H1 (cell line): ENCODE data around the gene ZNF609. TPM values are rescaled to one million over a fixed set of nuclear protein-coding genes. Genes with fewer than 3 reads are reported as not detected.

ENCODE experiments used
- CTCF ChIA-PET: fragments of 300-600 bp; sonication (Branson Sonifier 250); formaldehyde crosslinking; loops from one replicate; lab custom pipeline; 2021; ENCODE audit not compliant: partially characterized antibody; lab: Charles Lee
- POLR2A ChIA-PET: fragments of 300-600 bp; sonication (Branson Sonifier 250); formaldehyde crosslinking; loops from one replicate; lab custom pipeline; 2021; ENCODE audit warnings: inconsistent platforms; ENCODE audit not compliant: partially characterized antibody; lab: Charles Lee
- DNase-seq, 2 experiments: peaks; one replicate each; pipeline versions ENCODE4 v3.0.0 to v3.0.0-alpha.2; 2010 to 2022; ENCODE audit warnings: low spot score in 2 of 2, low read depth in 1 of 2, mixed read lengths in 1 of 2
- FAIRE-seq: peaks from 2 replicates; lab custom pipeline; 2011; peaks lifted over from hg19 to GRCh38; lab: Jason Lieb, UNC
- H2AFZ ChIP-seq: 2 replicates; pipeline ENCODE4 v1.8.1; 2012; ENCODE audit warnings: low read length, inconsistent platforms
- H2AK5ac ChIP-seq: 2 replicates; pipeline ENCODE4 v1.6.1; 2013; ENCODE audit warnings: low read depth, low read length
- H2BK120ac ChIP-seq: replicated peaks from 2 replicates; pipeline ENCODE3; 2013; ENCODE audit warnings: low read depth, low read length, inconsistent platforms
- H2BK12ac ChIP-seq: 2 replicates; pipeline ENCODE4 v1.6.1; 2013; ENCODE audit warnings: low read depth, low read length
- H2BK15ac ChIP-seq: 2 replicates; pipeline ENCODE4 v1.6.1; 2013; ENCODE audit warnings: low read length
- H2BK20ac ChIP-seq: 2 replicates; pipeline ENCODE4 v1.6.1; 2013; ENCODE audit warnings: low read length
- H2BK5ac ChIP-seq: 2 replicates; pipeline ENCODE4 v1.6.1; 2013; ENCODE audit warnings: low read depth, low read length
- H3K14ac ChIP-seq: 2 replicates; pipeline ENCODE4 v1.6.1; 2013; ENCODE audit warnings: inconsistent platforms; ENCODE audit not compliant: insufficient read length
- H3K18ac ChIP-seq: 2 replicates; pipeline ENCODE4 v1.6.1; 2013; ENCODE audit warnings: low read length; ENCODE audit errors: extremely low read depth
- H3K23ac ChIP-seq: 2 replicates; pipeline ENCODE4 v1.6.1; 2013; ENCODE audit warnings: inconsistent platforms; ENCODE audit not compliant: insufficient read length
- H3K23me2 ChIP-seq: 2 replicates; pipeline ENCODE4 v1.6.1; 2013; ENCODE audit warnings: low read depth, low read length
- H3K27ac ChIP-seq: 2 replicates; pipeline ENCODE4 v1.6.1; 2011; ENCODE audit warnings: low read depth, low read length, inconsistent platforms
- H3K27me3 ChIP-seq, 4 experiments: replicated peaks in 1 of 4; 1 replicate in 1 of 4; 2 replicates in 3 of 4; pipeline versions ENCODE4 v1.6.1 to v1.8.1; 2011 to 2013; ENCODE audit warnings: low read length in 3 of 4, mild to moderate bottlenecking in 3 of 4, inconsistent platforms in 2 of 4, mixed read lengths in 2 of 4, moderate library complexity in 1 of 4; ENCODE audit not compliant: control insufficient read depth in 3 of 4, insufficient read depth in 3 of 4; ENCODE audit errors: extremely low read depth in 1 of 4
- H3K36me3 ChIP-seq, 4 experiments: 2 replicates each; pipeline versions ENCODE4 v1.6.1 to v1.8.1; 2011 to 2013; ENCODE audit warnings: mild to moderate bottlenecking in 4 of 4, low read length in 3 of 4, moderate library complexity in 2 of 4, control low read depth in 1 of 4, inconsistent platforms in 1 of 4; ENCODE audit not compliant: insufficient read depth in 4 of 4, control insufficient read depth in 2 of 4
- H3K4ac ChIP-seq: replicated peaks from 2 replicates; pipeline ENCODE3; 2013; ENCODE audit warnings: low read length, low read depth, mixed read lengths, inconsistent platforms; ENCODE audit not compliant: insufficient read length
- H3K4me1 ChIP-seq, 4 experiments: replicated peaks in 1 of 4; 1 replicate in 1 of 4; 2 replicates in 3 of 4; pipeline versions ENCODE4 v1.6.1 to v1.8.1; 2011 to 2013; ENCODE audit warnings: low read length in 3 of 4, inconsistent platforms in 2 of 4, mixed read lengths in 1 of 4; ENCODE audit not compliant: insufficient read depth in 4 of 4, control insufficient read depth in 3 of 4
- H3K4me2 ChIP-seq, 2 experiments: 2 replicates each; pipeline versions ENCODE4 v1.6.1 to v1.8.1; 2011 to 2013; ENCODE audit warnings: low read depth in 2 of 2, low read length in 2 of 2, control low read depth in 1 of 2, inconsistent platforms in 1 of 2, mild to moderate bottlenecking in 1 of 2; ENCODE audit not compliant: insufficient read depth in 1 of 2
- H3K4me3 ChIP-seq, 4 experiments: fragments of 200-600, 300-600 bp in 1 of 4; sonication (generic), shearing (Covaris generic), sonication (Bioruptor Twin) in 1 of 4; 2 replicates each; pipeline versions ENCODE4 v1.5.1 to v1.8.1; 2011 to 2016; ENCODE audit warnings: low read length in 4 of 4, low read depth in 3 of 4, control low read depth in 2 of 4, inconsistent platforms in 2 of 4, mild to moderate bottlenecking in 2 of 4, mixed read lengths in 1 of 4, moderate library complexity in 1 of 4; ENCODE audit not compliant: insufficient read depth in 2 of 4; ENCODE audit errors: extremely low read depth in 1 of 4
- H3K56ac ChIP-seq: replicated peaks from 2 replicates; pipeline ENCODE3; 2013; ENCODE audit warnings: low read depth, mild to moderate bottlenecking, mixed read lengths, low read length, inconsistent platforms; ENCODE audit not compliant: insufficient read length
- H3K79me1 ChIP-seq: 2 replicates; pipeline ENCODE4 v1.6.1; 2013; ENCODE audit warnings: low read depth, low read length, control low read depth
- H3K79me2 ChIP-seq, 2 experiments: 2 replicates each; pipeline versions ENCODE4 v1.6.1 to v1.8.1; 2012 to 2013; ENCODE audit warnings: low read length in 2 of 2, mild to moderate bottlenecking in 2 of 2, inconsistent platforms in 1 of 2; ENCODE audit not compliant: insufficient read depth in 2 of 2, control insufficient read depth in 1 of 2
- H3K9ac ChIP-seq, 4 experiments: replicated peaks in 1 of 4; 1 replicate in 1 of 4; 2 replicates in 3 of 4; pipeline versions ENCODE4 v1.6.1 to v1.8.1; 2011 to 2013; ENCODE audit warnings: low read depth in 3 of 4, low read length in 3 of 4, control low read depth in 2 of 4, mild to moderate bottlenecking in 2 of 4, moderate library complexity in 2 of 4, inconsistent platforms in 1 of 4; ENCODE audit errors: extremely low read depth in 1 of 4
- H3K9me3 ChIP-seq, 2 experiments: 2 replicates each; pipeline versions ENCODE4 v1.6.1 to v1.8.1; 2012 to 2013; ENCODE audit warnings: mild to moderate bottlenecking in 2 of 2, moderate library complexity in 2 of 2, control low read depth in 1 of 2, inconsistent platforms in 1 of 2, low read depth in 1 of 2, low read length in 1 of 2, mixed read lengths in 1 of 2; ENCODE audit not compliant: insufficient read depth in 2 of 2
- H4K20me1 ChIP-seq, 2 experiments: replicated peaks in 1 of 2; 2 replicates each; pipeline versions ENCODE3 to v1.8.1; 2011 to 2013; ENCODE audit warnings: inconsistent platforms in 2 of 2, low read length in 2 of 2, mild to moderate bottlenecking in 1 of 2; ENCODE audit not compliant: insufficient read depth in 2 of 2, control insufficient read depth in 1 of 2
- H4K5ac ChIP-seq: 2 replicates; pipeline ENCODE4 v1.6.1; 2013; ENCODE audit warnings: low read length, low read depth, mixed read lengths, inconsistent platforms; ENCODE audit not compliant: insufficient read length
- H4K8ac ChIP-seq: 2 replicates; pipeline ENCODE4 v1.8.0; 2013; ENCODE audit warnings: mild to moderate bottlenecking, moderate library complexity, low read length, inconsistent platforms; ENCODE audit not compliant: insufficient read depth; ENCODE audit errors: extremely low read depth
- H4K91ac ChIP-seq: replicated peaks from 2 replicates; pipeline ENCODE3; 2013; ENCODE audit warnings: low read length, mixed read lengths, inconsistent platforms; ENCODE audit not compliant: insufficient read length
- E2F6 ChIP-seq: IDR thresholded peaks from 2 replicates; pipeline ENCODE4 v1.6.1; 2012; ENCODE audit warnings: inconsistent platforms
- POLR2AphosphoS5 ChIP-seq: IDR thresholded peaks from 2 replicates; pipeline ENCODE4 v1.6.1; 2011; ENCODE audit warnings: low read depth, low read length
- polyA plus RNA-seq, 7 experiments: library from polyadenylated mRNA; depleted of rRNA in 3 of 7; stranded (reverse) in 5 of 7; unstranded in 2 of 7; fragments of >200 nt in 5 of 7; fragments of 200-250 nt in 2 of 7; gene quantifications; 1 replicate in 5 of 7; 2 replicates in 1 of 7; 4 replicates in 1 of 7; pipeline versions ENCODE4 v1.2.1 to v1.2.3, GENCODE V29; 2011 to 2013; ENCODE audit warnings: missing spikeins in 2 of 7, mixed read lengths in 2 of 7
- total RNA-seq: library from RNA; stranded (reverse); fragmentation: NEBNext Ultra II Directional; extraction: Animal tissue kit (Norgen Biotek cat#: 25700); gene quantifications from 2 replicates; pipeline ENCODE4 v1.2.1, GENCODE V29; 2021

The ZNF609 gene
- total and polyA plus RNA-seq, 2 of the 8 experiments (the other 6 are each of a cell fraction or from before 2014, with no cell fraction given): 15.5 to 47.8 TPM

- CTCF ChIA-PET: interaction anchor here (0.7 to 9.5 kb wide), 5 partner anchors 10 to 32 kb away, joined by 3 to 106 read pairs (median 8); no protein-coding TSS in a partner anchor
- Histone ChIP-seq H3K56ac (no peak overlapping the region), H3K14ac (no peak overlapping the region), H3K27ac (peak overlapping the region; percentile 94; the same call in 1 of the 2 replicates), H3K23ac (no peak overlapping the region), H2AFZ (no peak overlapping the region), H3K4me3 (peak overlapping the region; percentile 63 to 88 (median 77); a peak in 7 of 8 replicates), H4K20me1 (peaks cover 20 to 32% of the 10 kb centered on the region in 2 experiments), H3K23me2 (peaks cover 26% of the 10 kb centered on the region), H2BK5ac (peak overlapping the region; percentile 91), H3K79me1 (no peaks in the 10 kb centered on the region; the same call in 1 of the 2 replicates), H3K4ac (no peak overlapping the region), H3K4me2 (peak overlapping the region; percentile 93 to 96), H3K79me2 (peaks cover 43 to 86% of the 10 kb centered on the region in 2 experiments), H2BK12ac (peak overlapping the region; percentile 30; the same call in 1 of the 2 replicates), H3K4me1 (peaks cover 19 to 25% (median 23%) of the 10 kb centered on the region in 4 experiments), H2BK120ac (no peak overlapping the region), H3K27me3 (no peaks in the 10 kb centered on the region), H4K5ac (peak overlapping the region; percentile 18), H4K8ac (no peak overlapping the region), H3K18ac (peak overlapping the region; percentile 85; the same call in 1 of the 2 replicates), H2BK20ac (0 out of 2 replicates have a peak overlapping the region, but pooled peaks have one; percentile 56), H2AK5ac (no peak overlapping the region), H3K9me3 (no peaks in the 10 kb centered on the region), H4K91ac (no peak overlapping the region), H3K9ac (peak overlapping the region in 3 of 4 experiments; percentile 62 to 79 (median 66); a peak in 3 of 7 replicates), H2BK15ac (no peak overlapping the region), H3K36me3 (peaks cover 2 to 26% (median 20%) of the 10 kb centered on the region in 4 experiments; a peak in 6 of 8 replicates)
- FAIRE-seq (no peak), DNase-seq (no peak)
- 0 out of 2 replicates have a peak, but pooled peaks have one; percentile 0 for TF ChIP-seq POLR2AphosphoS5
- no peak for TF ChIP-seq E2F6
- POLR2A ChIA-PET: interaction anchor here (0.9 to 59.2 kb wide), 9 partner anchors 4 to 212 kb away, joined by 3 to 1192 read pairs (median 8); partner anchors contain the start of gene ANKDD1A
Measured at GRCh38 chr15:64698823-64699222, 238.4 kb downstream of the ZNF609 start.
